ENCODE data around the gene GCK.

DNA sequence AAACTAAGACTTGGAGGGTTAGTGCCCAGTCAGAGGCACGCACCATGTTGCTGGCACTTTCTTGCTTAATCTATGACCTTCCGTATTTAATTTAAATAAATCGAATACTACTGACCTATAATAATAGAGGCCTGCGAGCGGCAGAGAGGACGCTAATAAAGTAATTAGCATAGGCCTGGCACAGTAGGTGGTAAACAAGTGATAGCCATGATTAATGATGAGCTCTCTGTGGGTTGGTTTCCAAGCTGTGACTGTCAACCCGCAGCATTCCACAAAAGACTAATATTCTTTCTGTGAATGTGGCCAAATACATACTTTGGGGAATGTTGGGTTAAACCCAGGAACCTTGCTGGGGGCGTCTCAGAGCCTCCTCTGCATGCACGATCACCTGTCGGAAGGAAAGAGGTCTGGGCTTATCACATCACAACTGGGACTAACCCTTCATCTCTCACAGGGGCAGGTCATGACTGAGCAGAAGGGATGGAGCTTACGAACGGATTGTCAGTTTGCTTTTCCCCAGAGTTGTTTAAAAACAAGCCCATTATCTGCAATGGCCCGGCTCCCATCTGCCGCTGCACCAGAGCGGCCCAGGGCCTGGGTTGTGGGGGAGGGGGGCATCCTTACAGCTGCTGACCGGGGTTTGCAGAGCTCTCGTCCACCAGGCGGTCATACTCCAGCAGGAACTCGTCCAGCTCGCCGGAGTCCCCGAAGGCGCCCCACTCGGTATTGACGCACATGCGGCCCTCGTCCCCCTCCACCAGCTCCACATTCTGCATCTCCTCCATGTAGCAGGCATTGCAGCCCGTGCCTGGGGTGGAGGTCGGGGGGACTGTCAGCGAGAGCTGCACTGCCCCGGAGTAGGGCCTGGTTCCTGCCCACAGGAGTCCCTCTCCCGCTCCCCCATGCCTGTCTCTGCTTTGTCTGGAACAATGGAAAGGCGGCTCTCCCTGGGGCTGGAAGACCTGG is 41.9 kb downstream of the GCK start:
- no peak for TF ChIP-seq FOXK2 (IDR thresholded peaks at IDR 0.05)
- no peak for TF ChIP-seq SP1 (IDR thresholded peaks at IDR 0.05)
- TF ChIP-seq BHLHE40 (IDR thresholded peaks at IDR 0.05; ENCODE audit: borderline replicate concordance) = no peak
- no peak for TF ChIP-seq CTBP1 (IDR thresholded peaks at IDR 0.05; ENCODE audit: borderline replicate concordance)
- no peak for TF ChIP-seq TARDBP (IDR thresholded peaks at IDR 0.05)
- TF ChIP-seq FOXA1 (IDR thresholded peaks at IDR 0.05) = no peak
- TF ChIP-seq ELF4 (IDR thresholded peaks at IDR 0.05) = no peak
